ENCODE data around the gene IDI2. TPM values are rescaled to one million over a fixed set of nuclear protein-coding genes. Genes with fewer than 3 reads are reported as not detected.

Gene IDI2
- polyA plus RNA-seq, 2 donors = not detected

- no peaks in the 10 kb centered on the region for H3K4me1 ChIP-seq (ENCODE audit: control insufficient read depth in 2 of 2, insufficient read depth in 2 of 2, low read length in 1 of 2)
- WGBS, 2 donors = 89 to 91% methylated on average over 2 of the region's 2 CpGs
- no peak overlapping the region for H3K4me3 ChIP-seq (ENCODE audit: low read depth in 1 of 2, low read length in 2 of 2)
- H3K27me3 ChIP-seq (ENCODE audit: control insufficient read depth in 1 of 2, insufficient read depth in 2 of 2, low read length in 2 of 2) = no peaks in the 10 kb centered on the region
- peaks cover 4% of the 10 kb centered on the region in 2 donors for H3K9me3 ChIP-seq (ENCODE audit: control insufficient read depth in 2 of 2, insufficient read depth in 1 of 2, low read depth in 1 of 2, low read length in 1 of 2)
- H3K36me3 ChIP-seq (ENCODE audit: control insufficient read depth in 2 of 2, insufficient read depth in 2 of 2, low read length in 1 of 2) = no peaks in the 10 kb centered on the region
- no peak overlapping the region for H3K27ac ChIP-seq (ENCODE audit: low read depth in 2 of 2, low read length in 1 of 2)
Observed at GRCh38 chr10:978826-979421, 46.7 kb downstream of the IDI2 start.

GRCh38 chr10:976316-976715, 49.3 kb downstream of the IDI2 start:
- Histone ChIP-seq H3K4me1 (ENCODE audit: control insufficient read depth in 2 of 2, insufficient read depth in 2 of 2, low read length in 1 of 2) (no peaks in the 10 kb centered on the region), H3K9me3 (ENCODE audit: control insufficient read depth in 2 of 2, insufficient read depth in 1 of 2, low read depth in 1 of 2, low read length in 1 of 2) (peaks cover 4 to 6% of the 10 kb centered on the region in 2 donors), H3K4me3 (ENCODE audit: low read depth in 1 of 2, low read length in 2 of 2) (no peak overlapping the region), H3K27me3 (ENCODE audit: control insufficient read depth in 1 of 2, insufficient read depth in 2 of 2, low read length in 2 of 2) (no peaks in the 10 kb centered on the region), H3K27ac (ENCODE audit: low read depth in 2 of 2, low read length in 1 of 2) (no peak overlapping the region), H3K36me3 (ENCODE audit: control insufficient read depth in 2 of 2, insufficient read depth in 2 of 2, low read length in 1 of 2) (no peaks in the 10 kb centered on the region)
- WGBS, 2 donors = 92 to 95% methylated on average over 22 of the region's 22 CpGs

- no peaks in the 10 kb centered on the region for H3K36me3 ChIP-seq (ENCODE audit: control insufficient read depth in 2 of 2, insufficient read depth in 2 of 2, low read length in 1 of 2)
- no peaks in the 10 kb centered on the region for H3K27me3 ChIP-seq (ENCODE audit: control insufficient read depth in 1 of 2, insufficient read depth in 2 of 2, low read length in 2 of 2)
- H3K27ac ChIP-seq (ENCODE audit: low read depth in 2 of 2, low read length in 1 of 2) = no peak overlapping the region
- peaks cover 0 to 1% of the 10 kb centered on the region in 2 donors for H3K4me1 ChIP-seq (ENCODE audit: control insufficient read depth in 2 of 2, insufficient read depth in 2 of 2, low read length in 1 of 2)
- no peak overlapping the region for H3K4me3 ChIP-seq (ENCODE audit: low read depth in 1 of 2, low read length in 2 of 2)
- WGBS, 2 donors = 82 to 90% methylated on average over 5 of the region's 5 CpGs
- H3K9me3 ChIP-seq (ENCODE audit: control insufficient read depth in 2 of 2, insufficient read depth in 1 of 2, low read depth in 1 of 2, low read length in 1 of 2) = peaks cover 0 to 3% of the 10 kb centered on the region in 2 donors
Observed at GRCh38 chr10:974785-975074, 50.9 kb downstream of the IDI2 start.

GRCh38 chr10:974038-974784, 51.4 kb downstream of the IDI2 start:
- Histone ChIP-seq H3K9me3 (ENCODE audit: control insufficient read depth in 2 of 2, insufficient read depth in 1 of 2, low read depth in 1 of 2, low read length in 1 of 2) (peaks cover 0 to 3% of the 10 kb centered on the region in 2 donors), H3K4me3 (ENCODE audit: low read depth in 1 of 2, low read length in 2 of 2) (no peak overlapping the region), H3K27me3 (ENCODE audit: control insufficient read depth in 1 of 2, insufficient read depth in 2 of 2, low read length in 2 of 2) (no peaks in the 10 kb centered on the region), H3K4me1 (ENCODE audit: control insufficient read depth in 2 of 2, insufficient read depth in 2 of 2, low read length in 1 of 2) (peaks cover 0 to 3% of the 10 kb centered on the region in 2 donors), H3K27ac (ENCODE audit: low read depth in 2 of 2, low read length in 1 of 2) (no peak overlapping the region), H3K36me3 (ENCODE audit: control insufficient read depth in 2 of 2, insufficient read depth in 2 of 2, low read length in 1 of 2) (no peaks in the 10 kb centered on the region)
- WGBS, 2 donors = 62 to 67% methylated on average over 20 of the region's 20 CpGs

- no peak overlapping the region for H3K27ac ChIP-seq (ENCODE audit: low read depth in 2 of 2, low read length in 1 of 2)
- 85 to 87% methylated on average over 8 of the region's 8 CpGs for WGBS, 2 donors
- H3K4me1 ChIP-seq (ENCODE audit: control insufficient read depth in 2 of 2, insufficient read depth in 2 of 2, low read length in 1 of 2) = peaks cover 0 to 3% of the 10 kb centered on the region in 2 donors
- no peaks in the 10 kb centered on the region for H3K27me3 ChIP-seq (ENCODE audit: control insufficient read depth in 1 of 2, insufficient read depth in 2 of 2, low read length in 2 of 2)
- no peaks in the 10 kb centered on the region for H3K36me3 ChIP-seq (ENCODE audit: control insufficient read depth in 2 of 2, insufficient read depth in 2 of 2, low read length in 1 of 2)
- no peak overlapping the region for H3K4me3 ChIP-seq (ENCODE audit: low read depth in 1 of 2, low read length in 2 of 2)
- H3K9me3 ChIP-seq (ENCODE audit: control insufficient read depth in 2 of 2, insufficient read depth in 1 of 2, low read depth in 1 of 2, low read length in 1 of 2) = peaks cover 0 to 3% of the 10 kb centered on the region in 2 donors
Observed at GRCh38 chr10:972763-973162, 52.9 kb downstream of the IDI2 start.

GRCh38 chr10:971613-972012, 54.0 kb downstream of the IDI2 start:
- WGBS, 2 donors = 66 to 70% methylated on average over 12 of the region's 12 CpGs
- no peaks in the 10 kb centered on the region for H3K36me3 ChIP-seq (ENCODE audit: control insufficient read depth in 2 of 2, insufficient read depth in 2 of 2, low read length in 1 of 2)
- H3K27ac ChIP-seq (ENCODE audit: low read depth in 2 of 2, low read length in 1 of 2) = no peak overlapping the region
- H3K4me3 ChIP-seq (ENCODE audit: low read depth in 1 of 2, low read length in 2 of 2) = no peak overlapping the region
- peaks cover 0 to 3% of the 10 kb centered on the region in 2 donors for H3K9me3 ChIP-seq (ENCODE audit: control insufficient read depth in 2 of 2, insufficient read depth in 1 of 2, low read depth in 1 of 2, low read length in 1 of 2)
- peaks cover 0 to 3% of the 10 kb centered on the region in 2 donors for H3K4me1 ChIP-seq (ENCODE audit: control insufficient read depth in 2 of 2, insufficient read depth in 2 of 2, low read length in 1 of 2)
- no peaks in the 10 kb centered on the region for H3K27me3 ChIP-seq (ENCODE audit: control insufficient read depth in 1 of 2, insufficient read depth in 2 of 2, low read length in 2 of 2)

- Histone ChIP-seq H3K4me1 (ENCODE audit: control insufficient read depth in 2 of 2, insufficient read depth in 2 of 2, low read length in 1 of 2) (peaks cover 0 to 3% of the 10 kb centered on the region in 2 donors), H3K36me3 (ENCODE audit: control insufficient read depth in 2 of 2, insufficient read depth in 2 of 2, low read length in 1 of 2) (no peaks in the 10 kb centered on the region), H3K9me3 (ENCODE audit: control insufficient read depth in 2 of 2, insufficient read depth in 1 of 2, low read depth in 1 of 2, low read length in 1 of 2) (peaks cover 0 to 3% of the 10 kb centered on the region in 2 donors), H3K4me3 (ENCODE audit: low read depth in 1 of 2, low read length in 2 of 2) (no peak overlapping the region), H3K27me3 (ENCODE audit: control insufficient read depth in 1 of 2, insufficient read depth in 2 of 2, low read length in 2 of 2) (no peaks in the 10 kb centered on the region), H3K27ac (ENCODE audit: low read depth in 2 of 2, low read length in 1 of 2) (no peak overlapping the region)
- WGBS, 2 donors = 51 to 56% methylated on average over 4 of the region's 4 CpGs
Observed at GRCh38 chr10:971150-971542, 54.5 kb downstream of the IDI2 start.

- H3K4me1 ChIP-seq (ENCODE audit: control insufficient read depth in 2 of 2, insufficient read depth in 2 of 2, low read length in 1 of 2) = peaks cover 0 to 3% of the 10 kb centered on the region in 2 donors
- H3K27me3 ChIP-seq (ENCODE audit: control insufficient read depth in 1 of 2, insufficient read depth in 2 of 2, low read length in 2 of 2) = no peaks in the 10 kb centered on the region
- peak overlapping the region in 1 of 2 donors; percentile 21 for H3K27ac ChIP-seq (ENCODE audit: low read depth in 2 of 2, low read length in 1 of 2)
- peaks cover 0 to 3% of the 10 kb centered on the region in 2 donors for H3K9me3 ChIP-seq (ENCODE audit: control insufficient read depth in 2 of 2, insufficient read depth in 1 of 2, low read depth in 1 of 2, low read length in 1 of 2)
- 26 to 30% methylated on average over 14 of the region's 14 CpGs for WGBS, 2 donors
- H3K4me3 ChIP-seq (ENCODE audit: low read depth in 1 of 2, low read length in 2 of 2) = no peak overlapping the region
- H3K36me3 ChIP-seq (ENCODE audit: control insufficient read depth in 2 of 2, insufficient read depth in 2 of 2, low read length in 1 of 2) = no peaks in the 10 kb centered on the region
Observed at GRCh38 chr10:970311-971149, 55.1 kb downstream of the IDI2 start.

- Histone ChIP-seq H3K36me3 (ENCODE audit: control insufficient read depth in 2 of 2, insufficient read depth in 2 of 2, low read length in 1 of 2) (no peaks in the 10 kb centered on the region), H3K27me3 (ENCODE audit: control insufficient read depth in 1 of 2, insufficient read depth in 2 of 2, low read length in 2 of 2) (no peaks in the 10 kb centered on the region), H3K9me3 (ENCODE audit: control insufficient read depth in 2 of 2, insufficient read depth in 1 of 2, low read depth in 1 of 2, low read length in 1 of 2) (peaks cover 0 to 3% of the 10 kb centered on the region in 2 donors), H3K4me3 (ENCODE audit: low read depth in 1 of 2, low read length in 2 of 2) (no peak overlapping the region), H3K4me1 (ENCODE audit: control insufficient read depth in 2 of 2, insufficient read depth in 2 of 2, low read length in 1 of 2) (peaks cover 0 to 3% of the 10 kb centered on the region in 2 donors), H3K27ac (ENCODE audit: low read depth in 2 of 2, low read length in 1 of 2) (no peak overlapping the region)
- 72% methylated on average over 15 of the region's 15 CpGs for WGBS, 2 donors
Observed at GRCh38 chr10:969473-970150, 56.0 kb downstream of the IDI2 start.
